AG04450 (cell line): Measurements from ENCODE around the gene TMTC1. TPM values are rescaled to one million over a fixed set of nuclear protein-coding genes. Genes with fewer than 3 reads are reported as not detected.

Experiments used
- CTCF ChIA-PET: fragments of 300-600, 350-600 bp; formaldehyde crosslinking; extraction: SDS; loops from one replicate; lab custom pipeline; 2022; ENCODE audit warnings: antibody characterized with exemption, inconsistent platforms; lab: Charles Lee
- POLR2A ChIA-PET: fragments of 350-600 bp; formaldehyde crosslinking; extraction: SDS; loops from one replicate; lab custom pipeline; 2021; ENCODE audit warnings: antibody characterized with exemption, inconsistent platforms; lab: Yijun Ruan, JAX
- DNase-seq: peaks from one replicate; pipeline ENCODE4 v3.0.0-alpha.2; 2011; ENCODE audit warnings: low read depth, low spot score
- H3K27ac ChIP-seq: one replicate; pipeline ENCODE4 v1.5.1; 2012; ENCODE audit warnings: low read depth, low read length, control low read depth
- H3K27me3 ChIP-seq: one replicate; pipeline ENCODE4 v1.6.0; 2012; ENCODE audit warnings: low read length; ENCODE audit not compliant: control insufficient read depth, insufficient read depth
- H3K4me3 ChIP-seq: 2 replicates; pipeline ENCODE4 v1.5.1; 2011; ENCODE audit warnings: mild to moderate bottlenecking, low read depth, low read length, control low read depth
- H3K9me3 ChIP-seq: 2 replicates; pipeline ENCODE4 v1.5.1; 2012; ENCODE audit warnings: low read length; ENCODE audit not compliant: control insufficient read depth, insufficient read depth
- CTCF ChIP-seq: IDR thresholded peaks from 2 replicates; pipeline ENCODE4 v1.5.1; 2011; ENCODE audit warnings: low read depth, low read length, control low read depth, inconsistent platforms
- polyA plus RNA-seq: library from polyadenylated mRNA; depleted of rRNA; stranded (reverse); fragments of >200 nt; gene quantifications from 2 replicates; pipeline ENCODE4 v1.2.3, GENCODE V29; 2011

Gene TMTC1
- polyA plus RNA-seq, 1 experiment, result 66.8 TPM

- no peak for TF ChIP-seq CTCF
- Histone ChIP-seq H3K9me3 (no peaks in the 10 kb centered on the region), H3K27ac (no peak overlapping the region), H3K27me3 (no peaks in the 10 kb centered on the region), H3K4me3 (no peak overlapping the region)
- POLR2A ChIA-PET, result no interaction called here
- CTCF ChIA-PET, result interaction anchor here (2.0 kb wide), 1 partner anchor 9 kb away, joined by 12 read pairs; no protein-coding TSS in a partner anchor
- DNase-seq, result no peak
Observed at GRCh38 chr12:29528161-29528560, 255.6 kb downstream of the TMTC1 start.

- POLR2A ChIA-PET, result no interaction called here
- CTCF ChIA-PET, result interaction anchor here (0.7 to 0.9 kb wide), 3 partner anchors 10 to 1286 kb away, joined by 3 to 5 read pairs (median 3); no protein-coding TSS in a partner anchor
Observed at GRCh38 chr12:29521951-29522350, 261.8 kb downstream of the TMTC1 start.

GRCh38 chr12:29519585-29520182 is 264.1 kb downstream of the TMTC1 start:
- CTCF ChIA-PET, result interaction anchor here (0.5 to 2.9 kb wide), 36 partner anchors 8 to 1325 kb away, joined by 3 to 38 read pairs (median 4); no protein-coding TSS in a partner anchor
- no peak overlapping the region for H3K4me3 ChIP-seq
- POLR2A ChIA-PET, result no interaction called here
- peak; percentile 36 for DNase-seq
- no peaks in the 10 kb centered on the region for H3K9me3 ChIP-seq
- H3K27me3 ChIP-seq, result no peaks in the 10 kb centered on the region
- TF ChIP-seq CTCF, result peak; percentile 64
- no peak overlapping the region for H3K27ac ChIP-seq

More at GRCh38 chr12:29521951-29522350, 261.8 kb downstream of the TMTC1 start:
- H3K4me3 ChIP-seq, result no peak overlapping the region
- no peak overlapping the region for H3K27ac ChIP-seq
- H3K9me3 ChIP-seq, result no peaks in the 10 kb centered on the region
- DNase-seq, result no peak
- no peaks in the 10 kb centered on the region for H3K27me3 ChIP-seq
- TF ChIP-seq CTCF, result no peak

- TF ChIP-seq CTCF, result no peak
- ChIA-PET CTCF (interaction anchor here (0.7 to 2.9 kb wide), 9 partner anchors 10 to 1328 kb away, joined by 3 to 38 read pairs (median 8); no protein-coding TSS in a partner anchor), POLR2A (no interaction called here)
- no peak for DNase-seq
- no peaks in the 10 kb centered on the region for H3K27me3 ChIP-seq
- no peak overlapping the region for H3K27ac ChIP-seq
- no peak overlapping the region for H3K4me3 ChIP-seq
- no peaks in the 10 kb centered on the region for H3K9me3 ChIP-seq
Observed at GRCh38 chr12:29518407-29518806, 265.3 kb downstream of the TMTC1 start.

- ChIA-PET CTCF (no interaction called here), POLR2A (no interaction called here)
Observed at GRCh38 chr12:29517264-29517663, 266.5 kb downstream of the TMTC1 start.

More at GRCh38 chr12:29517264-29517663, 266.5 kb downstream of the TMTC1 start:
- Histone ChIP-seq H3K9me3 (no peaks in the 10 kb centered on the region), H3K4me3 (no peak overlapping the region), H3K27me3 (no peaks in the 10 kb centered on the region), H3K27ac (no peak overlapping the region)
- DNase-seq, result no peak
- no peak for TF ChIP-seq CTCF
